Fibroblast of pulmonary artery (primary cell): ENCODE measurements around the gene MFSD11.
"Not testable (repeated sequence)": the region's sequence is repeated elsewhere in the genome, so short reads cannot be mapped to it uniquely, and the experiment has no call there.

Experiments
- DNase-seq: peaks from one replicate; pipeline ENCODE4 v3.0.0-alpha.2; 2010; ENCODE audit warnings: low read depth
- H3K4me3 ChIP-seq: replicated peaks from 2 replicates; pipeline ENCODE4 v1.5.1; 2011; ENCODE audit warnings: low read depth, mild to moderate bottlenecking, control low read depth, low read length, moderate library complexity
- CTCF ChIP-seq: IDR thresholded peaks from 2 replicates; pipeline ENCODE4 v1.5.1; 2011; ENCODE audit warnings: mild to moderate bottlenecking, control low read depth, low read length, inconsistent platforms; ENCODE audit errors: missing control alignments

MFSD11 gene

DNA sequence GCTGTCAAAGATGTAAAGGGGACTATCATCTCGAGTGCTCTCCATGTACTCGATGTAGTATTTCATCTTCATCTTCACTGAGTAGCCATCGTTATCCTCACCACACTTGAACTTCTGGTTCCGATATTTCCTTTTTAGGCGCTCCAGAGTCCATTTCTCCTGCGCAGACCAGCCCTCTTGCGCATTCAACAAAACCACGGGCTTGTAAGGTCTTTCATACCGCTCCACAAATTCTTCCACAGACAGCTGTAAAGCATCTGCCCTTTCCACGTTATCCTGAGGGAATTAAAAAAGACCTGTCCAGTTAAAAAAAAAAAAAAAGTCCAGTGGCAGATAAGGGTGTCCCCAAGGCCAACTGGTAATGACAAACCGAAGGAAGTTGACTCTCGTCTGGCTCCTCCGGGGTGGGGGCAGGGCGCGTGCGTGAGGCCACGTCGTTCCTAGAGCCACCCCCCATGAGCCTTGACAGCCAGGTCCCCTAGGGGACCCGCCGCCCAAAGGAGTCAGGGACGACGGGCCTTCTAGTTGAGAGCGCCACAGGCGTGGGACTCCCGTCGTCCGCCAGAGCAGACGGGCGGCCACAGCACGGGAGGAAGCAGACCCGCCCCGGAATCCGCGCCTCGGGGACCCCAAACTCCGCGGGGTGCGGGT, 12.2 kb upstream of the MFSD11 start:
- peak; percentile 28 for DNase-seq
- TF ChIP-seq CTCF = no peak

GRCh38 chr17:76726231-76726775, 11.6 kb upstream of the MFSD11 start, which contains the start of gene JMJD6:
JMJD6 (minus strand) TSS chr17:76726606; CDS start chr17:76726475, 131 bp downstream.
- peak; percentile 97 for DNase-seq
- TF ChIP-seq CTCF = no peak
- H3K4me3 ChIP-seq = peak within 1 kb of the TSS; percentile 86

More for the DNA sequence above, 12.2 kb upstream of the MFSD11 start:
- H3K4me3 ChIP-seq = peak overlapping the region; percentile 86

DNA sequence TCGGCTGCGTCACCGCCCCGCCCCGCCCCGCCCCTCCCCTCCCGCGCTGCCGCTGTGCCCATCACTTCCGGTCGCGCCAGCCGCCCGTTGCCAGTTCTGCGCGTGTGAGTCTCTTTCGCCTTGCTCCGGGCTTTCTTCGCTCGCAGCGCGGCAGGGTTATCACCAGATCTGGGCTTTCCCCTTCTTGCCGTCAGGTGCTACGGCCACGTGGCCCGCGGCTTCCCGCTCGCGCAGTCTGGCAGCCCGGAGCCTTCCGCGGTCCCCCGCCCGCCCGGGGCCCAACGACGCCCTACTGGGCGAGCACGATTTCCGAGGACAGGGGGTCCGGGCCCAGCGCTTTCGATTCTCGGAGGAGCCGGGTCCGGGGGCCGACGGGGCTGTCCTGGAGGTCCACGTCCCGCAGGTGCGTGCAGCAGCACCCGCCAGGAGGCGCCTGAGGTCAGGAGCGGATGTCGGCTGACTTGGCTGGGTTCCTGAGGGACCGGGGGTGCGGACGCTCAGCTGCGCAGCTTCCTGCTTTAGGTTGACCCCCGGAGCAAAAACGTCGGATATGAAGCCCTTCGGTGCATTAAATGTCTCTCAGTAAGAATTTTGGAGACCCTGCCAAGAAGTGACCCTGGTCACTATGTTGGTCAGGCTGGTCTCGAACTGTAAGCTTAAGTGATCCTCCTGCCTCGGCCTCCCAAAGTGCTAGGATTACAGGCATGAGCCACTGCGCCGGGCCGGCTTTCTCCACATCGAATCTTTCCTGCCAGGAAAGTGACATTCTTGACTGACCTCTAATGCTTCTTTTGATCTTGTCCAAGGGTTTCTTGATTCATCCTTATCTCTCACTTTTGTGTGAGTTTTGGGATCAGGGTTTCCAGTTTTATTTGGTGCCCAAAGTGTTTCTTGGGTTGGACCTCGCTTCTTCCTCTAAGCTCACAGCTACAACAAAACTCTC, 10.9 kb upstream of the MFSD11 start, which contains the start of gene METTL23:
Gene METTL23 (plus strand): TSS at position 64 of the 943 bp plus-strand sequence. CDS start 2,872 bp downstream, outside the sequence.
- DNase-seq = peak; percentile 80
- H3K4me3 ChIP-seq = peak within 1 kb of the TSS; percentile 86
- TF ChIP-seq CTCF = peak; percentile 57

DNA sequence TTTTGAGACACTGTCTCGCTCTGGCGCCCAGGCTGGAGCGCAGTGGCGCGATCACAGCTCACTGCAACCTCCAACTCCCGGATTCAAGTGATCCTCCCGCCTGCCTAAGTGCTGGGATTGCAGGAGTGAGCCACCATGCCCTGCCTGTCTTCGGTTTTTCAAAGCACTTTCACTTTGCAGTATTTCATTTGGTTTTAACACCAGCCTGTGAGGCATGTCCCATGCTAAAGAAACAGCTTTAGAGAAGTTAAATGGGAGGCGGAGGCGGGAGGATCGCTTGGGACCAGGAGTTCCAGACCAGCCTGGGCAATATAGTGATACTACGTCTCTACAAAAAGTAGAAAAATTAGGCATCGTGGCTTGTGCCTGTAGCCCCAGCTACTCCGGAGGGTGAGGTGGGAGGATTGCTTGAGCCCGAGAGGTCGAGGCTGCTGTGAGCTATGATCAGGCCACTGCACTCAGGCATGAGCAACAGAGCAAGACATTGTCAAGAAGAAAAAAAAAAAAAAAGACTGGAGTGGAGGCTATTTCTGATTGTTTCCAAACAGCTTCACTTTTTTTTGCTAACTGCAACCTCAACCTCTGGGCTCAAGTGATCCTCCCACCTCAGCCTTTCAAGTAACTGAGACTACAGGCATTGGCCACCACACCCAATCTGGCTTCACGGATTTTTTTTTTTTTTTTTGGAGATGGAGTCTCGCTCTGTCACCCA, 10.0 kb upstream of the MFSD11 start:
- no peak for DNase-seq
- peak overlapping the region; percentile 86 for H3K4me3 ChIP-seq
- TF ChIP-seq CTCF = no peak

DNA sequence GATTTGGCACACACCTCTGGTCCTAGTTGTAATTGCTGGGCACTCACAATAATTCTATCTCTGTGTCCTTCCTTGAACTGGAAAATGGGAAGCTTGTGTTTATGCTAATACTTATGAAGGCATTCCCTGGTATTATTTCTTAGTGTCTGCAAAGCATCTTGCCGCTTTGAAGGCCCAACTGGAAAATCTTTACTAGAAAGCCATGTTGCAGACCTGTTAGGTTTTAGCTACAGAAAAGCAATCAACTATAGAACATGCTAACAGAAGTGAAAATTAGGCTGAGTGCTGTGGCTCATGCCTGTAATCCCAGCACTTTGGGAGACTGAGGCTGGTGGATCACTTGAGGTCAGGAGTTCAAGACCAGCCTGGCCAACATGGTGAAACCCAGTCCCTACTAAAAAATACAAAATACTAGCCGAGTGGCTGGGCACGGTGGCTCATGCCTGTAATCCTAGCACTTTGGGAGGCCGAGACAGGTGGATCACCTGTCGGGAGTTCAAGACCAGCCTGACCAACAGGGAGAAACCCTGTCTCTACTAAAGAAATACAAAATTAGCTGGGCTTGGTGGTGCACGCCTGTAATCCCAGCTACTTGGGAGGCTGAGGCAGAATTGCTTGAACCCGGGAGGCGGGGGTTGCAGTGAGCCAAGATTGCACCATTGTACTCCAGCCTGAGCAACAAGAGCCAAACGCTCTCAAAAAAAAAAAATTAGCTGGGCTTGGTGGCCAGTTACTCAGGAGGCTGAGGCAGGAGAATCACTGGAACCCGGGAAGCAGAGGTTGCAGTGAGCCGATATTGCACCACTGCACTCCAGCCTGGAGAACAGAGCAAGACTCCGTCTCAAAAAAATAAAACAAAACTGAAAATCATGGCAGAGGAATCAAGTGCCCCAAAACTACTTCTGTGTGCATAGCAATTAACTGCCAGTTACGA, 5.9 kb upstream of the MFSD11 start:
- H3K4me3 ChIP-seq = not testable (repeated sequence)

GRCh38 chr17:76732734-76733617, 4.9 kb upstream of the MFSD11 start:
- no peak overlapping the region for H3K4me3 ChIP-seq
- DNase-seq = no peak
- no peak for TF ChIP-seq CTCF

More for the DNA sequence above, 5.9 kb upstream of the MFSD11 start:
- not testable (repeated sequence) for DNase-seq
